HCT116 (cell line): ENCODE measurements around the gene NNT. TPM values are rescaled to one million over a fixed set of nuclear protein-coding genes. Genes with fewer than 3 reads are reported as not detected.

ENCODE experiments used
- ATAC-seq: fragments of 200-7000 bp; cut with Tn5 transposase; 2 replicates; pipeline ENCODE4 v1.9.1; 2020; ENCODE audit warnings: mild to moderate bottlenecking, moderate library complexity
- BruUV-seq: library from RNA; stranded (reverse); fragments of 400-500 nt; replicated peaks from 2 replicates; lab custom pipeline; 2021; lab: Mats Ljungman, UMichigan
- CTCF ChIA-PET: fragments of 300-600 bp; sonication (Branson Sonifier 250); formaldehyde crosslinking; loops from one replicate; lab custom pipeline; 2021; ENCODE audit warnings: antibody characterized with exemption; lab: Charles Lee
- POLR2A ChIA-PET: fragments of 300-600, 350-600 bp; sonication (Branson Sonifier 250); formaldehyde crosslinking; loops from one replicate; lab custom pipeline; 2021; ENCODE audit warnings: antibody characterized with exemption; lab: Charles Lee
- RAD21 ChIA-PET, 2 experiments: fragments of 300-600 bp; sonication (Branson Sonifier 250); formaldehyde crosslinking; loops; one replicate each; lab custom pipeline; 2023; ENCODE audit warnings: low total read pairs in 2 of 2; ENCODE audit not compliant: uncharacterized antibody in 2 of 2, unreplicated experiment in 2 of 2, low non-redundant PET in 1 of 2; lab: Charles Lee
- DNase-seq: peaks from one replicate; pipeline ENCODE4 v3.0.0-alpha.2; 2010; ENCODE audit warnings: low read depth, low spot score
- H2AFZ ChIP-seq: fragments of 200-600 bp; shearing (Covaris generic), sonication (generic); 2 replicates; pipeline ENCODE4 v1.6.1; 2017; ENCODE audit warnings: low read depth, mixed run types, mixed read lengths, antibody characterized with exemption, low read length; ENCODE audit not compliant: poor library complexity, severe bottlenecking
- H3K27ac ChIP-seq: 2 replicates; pipeline ENCODE4 v1.5.1; 2012; ENCODE audit warnings: low read depth, low read length
- H3K27me3 ChIP-seq: fragments of 200-600 bp; sonication (generic); 2 replicates; pipeline ENCODE4 v1.6.1; 2016; ENCODE audit warnings: mixed run types, low read length, mixed read lengths; ENCODE audit not compliant: insufficient read depth
- H3K36me3 ChIP-seq, 2 experiments: fragments of 200-500 bp in 1 of 2; fragments of 200-600 bp in 1 of 2; sonication (Bioruptor generic) in 1 of 2; sonication (generic) in 1 of 2; 2 replicates each; pipeline versions ENCODE4 v1.5.1 to v1.6.1; 2014 to 2016; ENCODE audit warnings: low read length in 2 of 2, inconsistent platforms in 1 of 2, mixed read lengths in 1 of 2, mixed run types in 1 of 2; ENCODE audit not compliant: insufficient read depth in 2 of 2, control insufficient read depth in 1 of 2
- H3K4me1 ChIP-seq, 2 experiments: fragments of 200-600 bp in 1 of 2; sonication (generic) in 1 of 2; 2 replicates each; pipeline versions ENCODE4 v1.5.1 to v1.6.1; 2012 to 2017; ENCODE audit warnings: low read length in 2 of 2, inconsistent platforms in 1 of 2, mild to moderate bottlenecking in 1 of 2, mixed read lengths in 1 of 2, mixed run types in 1 of 2, moderate library complexity in 1 of 2; ENCODE audit not compliant: insufficient read depth in 2 of 2, control insufficient read depth in 1 of 2
- H3K4me2 ChIP-seq: fragments of 200-600 bp; sonication (generic); 2 replicates; pipeline ENCODE4 v1.6.1; 2017; ENCODE audit warnings: mixed run types, low read length, mixed read lengths
- H3K4me3 ChIP-seq, 2 experiments: fragments of 200-600 bp in 1 of 2; sonication (generic) in 1 of 2; replicated peaks in 1 of 2; 2 replicates each; pipeline ENCODE4 v1.5.1; 2011 to 2016; ENCODE audit warnings: low read length in 2 of 2, control low read depth in 1 of 2, low read depth in 1 of 2, mild to moderate bottlenecking in 1 of 2, mixed read lengths in 1 of 2, mixed run types in 1 of 2
- H3K79me2 ChIP-seq: fragments of 200-600 bp; sonication (generic); 2 replicates; pipeline ENCODE4 v1.6.1; 2017; ENCODE audit warnings: mild to moderate bottlenecking, mixed run types, low read length, moderate library complexity, mixed read lengths; ENCODE audit not compliant: insufficient read depth
- H3K9ac ChIP-seq: fragments of 200-600 bp; sonication (generic); 2 replicates; pipeline ENCODE4 v1.6.1; 2016; ENCODE audit warnings: low read length, mixed read lengths
- H3K9me2 ChIP-seq: fragments of 200-600 bp; sonication (generic), shearing (Covaris generic); 2 replicates; pipeline ENCODE4 v1.6.1; 2017; ENCODE audit warnings: mixed run types, mild to moderate bottlenecking, moderate library complexity; ENCODE audit not compliant: insufficient read depth
- H3K9me3 ChIP-seq, 2 experiments: fragments of 200-500 bp in 1 of 2; fragments of 200-600 bp in 1 of 2; sonication (Bioruptor generic) in 1 of 2; sonication (generic) in 1 of 2; 2 replicates each; pipeline ENCODE4 v1.6.1; 2014 to 2017; ENCODE audit warnings: low read length in 2 of 2, mixed read lengths in 2 of 2, inconsistent platforms in 1 of 2, low read depth in 1 of 2, mild to moderate bottlenecking in 1 of 2, mixed run types in 1 of 2, moderate library complexity in 1 of 2; ENCODE audit not compliant: control insufficient read depth in 1 of 2, insufficient read depth in 1 of 2
- H4K20me1 ChIP-seq: fragments of 200-600 bp; sonication (generic), shearing (Covaris generic); 2 replicates; pipeline ENCODE4 v1.6.1; 2017; ENCODE audit warnings: mixed run types, mild to moderate bottlenecking, moderate library complexity; ENCODE audit not compliant: insufficient read depth
- ATF3 ChIP-seq: IDR thresholded peaks from 2 replicates; pipeline ENCODE4 v1.6.1; 2012
- CTCF ChIP-seq, 3 experiments: fragments of 200-600 bp in 1 of 3; sonication (generic) in 1 of 3; IDR thresholded peaks in 2 of 3; conservative IDR thresholded peaks in 1 of 3; 2 replicates each; pipeline ENCODE4 v1.5.1; 2012 to 2017; ENCODE audit warnings: low read depth in 2 of 3, low read length in 2 of 3, antibody characterized with exemption in 1 of 3, borderline replicate concordance in 1 of 3, control low read depth in 1 of 3, mild to moderate bottlenecking in 1 of 3, mixed read lengths in 1 of 3, mixed run types in 1 of 3, moderate library complexity in 1 of 3; ENCODE audit not compliant: insufficient read depth in 1 of 3
- EGR1 ChIP-seq: IDR thresholded peaks from 2 replicates; pipeline ENCODE4 v1.6.1; 2012; ENCODE audit warnings: low read depth
- ELF1 ChIP-seq: IDR thresholded peaks from 2 replicates; pipeline ENCODE4 v1.6.1; 2012; ENCODE audit warnings: low read depth, borderline replicate concordance
- EZH2 ChIP-seq: fragments of 200-600 bp; sonication (generic); IDR thresholded peaks from 2 replicates; pipeline ENCODE4 v1.6.1; 2017; ENCODE audit warnings: antibody characterized with exemption, mixed run types
- EZH2phosphoT487 ChIP-seq: fragments of 200-600 bp; IDR thresholded peaks from 2 replicates; pipeline ENCODE4 v1.6.1; 2018; ENCODE audit warnings: antibody characterized with exemption, borderline replicate concordance
- FOSL1 ChIP-seq: IDR thresholded peaks from 2 replicates; pipeline ENCODE4 v1.6.1; 2012; ENCODE audit warnings: low read depth
- MAX ChIP-seq: IDR thresholded peaks from 2 replicates; pipeline ENCODE4 v1.6.1; 2012
- POLR2A ChIP-seq: IDR thresholded peaks from 2 replicates; pipeline ENCODE4 v1.7.0; 2011; ENCODE audit warnings: borderline replicate concordance; ENCODE audit not compliant: insufficient read depth, insufficient read length; ENCODE audit errors: extremely low read depth
- POLR2AphosphoS5 ChIP-seq: IDR thresholded peaks from 2 replicates; pipeline ENCODE4 v1.6.1; 2011; ENCODE audit warnings: mild to moderate bottlenecking, low read depth, low read length, moderate library complexity
- RAD21 ChIP-seq: IDR thresholded peaks from 2 replicates; pipeline ENCODE4 v1.6.1; 2012; ENCODE audit warnings: low read depth, mild to moderate bottlenecking
- REST ChIP-seq: IDR thresholded peaks from 2 replicates; pipeline ENCODE4 v1.6.1; 2012; ENCODE audit warnings: low read depth
- SIN3A ChIP-seq: IDR thresholded peaks from 2 replicates; pipeline ENCODE4 v1.6.1; 2012; ENCODE audit warnings: low read depth
- SP1 ChIP-seq: IDR thresholded peaks from 2 replicates; pipeline ENCODE4 v1.6.1; 2012; ENCODE audit warnings: low read depth
- SRF ChIP-seq: IDR thresholded peaks from 2 replicates; pipeline ENCODE4 v1.6.1; 2012; ENCODE audit warnings: low read depth
- TCF7L2 ChIP-seq: IDR thresholded peaks from 2 replicates; pipeline ENCODE4 v1.7.0; 2011; ENCODE audit warnings: borderline replicate concordance, inconsistent platforms; ENCODE audit not compliant: insufficient read depth, insufficient read length; ENCODE audit errors: extremely low read depth
- YY1 ChIP-seq: IDR thresholded peaks from 2 replicates; pipeline ENCODE4 v1.6.1; 2011; ENCODE audit warnings: low read length, low read depth, moderate library complexity, mild to moderate bottlenecking; ENCODE audit not compliant: insufficient replicate concordance; ENCODE audit errors: extremely low read depth
- ZBTB33 ChIP-seq: IDR thresholded peaks from 2 replicates; pipeline ENCODE4 v1.6.1; 2011; ENCODE audit warnings: mild to moderate bottlenecking, low read length, moderate library complexity; ENCODE audit not compliant: insufficient replicate concordance; ENCODE audit errors: extremely low read depth
- ZFX ChIP-seq: fragments of 450-650 bp; IDR thresholded peaks from 2 replicates; pipeline ENCODE4 v1.6.1; 2017
- ZNF274 ChIP-seq: fragments of 200-500 bp; sonication (Bioruptor generic); IDR thresholded peaks from 2 replicates; pipeline ENCODE4 v1.6.1; 2014; ENCODE audit warnings: mild to moderate bottlenecking, low read depth, low read length, inconsistent platforms
- intact Hi-C: fragments of 100-400 bp; cut with micrococcal nuclease; formaldehyde crosslinking; loops from 2 replicates; pipeline ENCODE4 v1.10.0; 2022
- total RNA-seq: library from RNA; stranded (reverse); gene quantifications from one replicate; pipeline ENCODE4 v1.2.1, GENCODE V29; 2021; ENCODE audit not compliant: unreplicated experiment

NNT gene
- total RNA-seq, 1 experiment from 2014 or later: 0.32 TPM

- H4K20me1 ChIP-seq: no peaks in the 10 kb centered on the region
- H3K4me1 ChIP-seq: no peaks in the 10 kb centered on the region
- no peak overlapping the region for H3K4me3 ChIP-seq
- no peak overlapping the region for H3K27ac ChIP-seq
- no peak overlapping the region for H3K4me2 ChIP-seq
- DNase-seq (no peak), ATAC-seq (no peak)
- H2AFZ ChIP-seq: no peak overlapping the region
- ChIA-PET POLR2A (no interaction called here), CTCF (no interaction called here), RAD21 (no interaction called here)
- H3K9me2 ChIP-seq: no peaks in the 10 kb centered on the region
- H3K79me2 ChIP-seq: no peaks in the 10 kb centered on the region
- H3K36me3 ChIP-seq: no peaks in the 10 kb centered on the region
- no peaks in the 10 kb centered on the region for H3K27me3 ChIP-seq
- no peak overlapping the region for H3K9ac ChIP-seq
- no TSS peak for BruUV-seq
- TF ChIP-seq SIN3A (no peak), FOSL1 (no peak), ELF1 (no peak), POLR2A (no peak), ZFX (no peak), RAD21 (no peak), SRF (no peak), ATF3 (no peak), SP1 (no peak), EZH2 (no peak), REST (no peak), POLR2AphosphoS5 (no peak), TCF7L2 (no peak), YY1 (no peak), EZH2phosphoT487 (no peak), ZBTB33 (no peak), MAX (no peak), ZNF274 (no peak), EGR1 (no peak), CTCF (IDR thresholded peaks at IDR 0.05 in 2 of 3, conservative IDR thresholded peaks at IDR 0.05 in 1 of 3; ENCODE audit: borderline replicate concordance in 1 of 3, insufficient read depth in 1 of 3, low read depth in 2 of 3, low read length in 2 of 3) (no peak)
- no peaks in the 10 kb centered on the region for H3K9me3 ChIP-seq
- intact Hi-C loops: no loop called here
These were observed 19.3 kb upstream of the NNT start for GRCh38 chr5:43583724-43584123.
